Renal cortex interstitium (tissue), 11 donors: ENCODE data around the gene CAPN5. TPM values are rescaled to one million over a fixed set of nuclear protein-coding genes. Genes with fewer than 3 reads are reported as not detected.

Source experiments
- DNase-seq, 11 donors: peaks; one replicate each; pipeline ENCODE4 v3.0.0-alpha.2; 2013; ENCODE audit warnings: low read depth in 9 of 11, low spot score in 4 of 11; ENCODE audit errors: extremely low read depth in 1 of 11
- polyA plus RNA-seq, 3 donors: library from polyadenylated mRNA; unstranded; fragments of 120-200 nt; gene quantifications; one replicate each; pipeline ENCODE4 v1.2.1, GENCODE V29; 2013; ENCODE audit not compliant: insufficient read length in 3 of 3

The CAPN5 gene
- polyA plus RNA-seq, 3 donors = 23.1 to 27.8 (median 26.7) TPM

- DNase-seq = no peak
Observed at GRCh38 chr11:77171254-77171653, 104.5 kb downstream of the CAPN5 start.

- no peak for DNase-seq
Observed at GRCh38 chr11:77171885-77172665, 105.3 kb downstream of the CAPN5 start.

GRCh38 chr11:77172666-77172982 is 105.9 kb downstream of the CAPN5 start:
- DNase-seq = no peak

GRCh38 chr11:77173494-77173893 is 106.7 kb downstream of the CAPN5 start:
- no peak for DNase-seq

- DNase-seq = no peak
Observed at GRCh38 chr11:77174559-77174958, 107.8 kb downstream of the CAPN5 start.

GRCh38 chr11:77175021-77175842 is 108.5 kb downstream of the CAPN5 start:
- DNase-seq = no peak

Other genes starting within 250 kb of the CAPN5 start
- 10 to 100 TPM; 13.7 to 15.9 (median 15.4) TPM for gene ACER3, start 206.1 kb upstream of the CAPN5 start, polyA plus RNA-seq
- not detected for gene B3GNT6, start 32.6 kb upstream of the CAPN5 start, polyA plus RNA-seq
- under 1 TPM in 2 of 3 donors, not detected in 1; 0.29 to 0.64 TPM for gene OMP, start 35.9 kb downstream of the CAPN5 start, polyA plus RNA-seq
- 1 to 10 TPM; 2.7 to 6.1 (median 3.1) TPM for gene MYO7A, start 61.3 kb downstream of the CAPN5 start, polyA plus RNA-seq
- gene GDPD4, start 234.7 kb downstream of the CAPN5 start, polyA plus RNA-seq = under 1 TPM; 0.13 to 0.17 (median 0.14) TPM